ENCODE results near the gene GIT2.
A peak's percentile ranks its signal among the peaks of the same experiment; 100 is the strongest.
"Not testable (repeated sequence)": the region's sequence is repeated elsewhere in the genome, so short reads cannot be mapped to it uniquely, and the experiment has no call there.

The GIT2 gene

GRCh38 chr12:109916045-109916444 lies 80.1 kb downstream of the GIT2 start:
- no peak for DNase-seq

DNA sequence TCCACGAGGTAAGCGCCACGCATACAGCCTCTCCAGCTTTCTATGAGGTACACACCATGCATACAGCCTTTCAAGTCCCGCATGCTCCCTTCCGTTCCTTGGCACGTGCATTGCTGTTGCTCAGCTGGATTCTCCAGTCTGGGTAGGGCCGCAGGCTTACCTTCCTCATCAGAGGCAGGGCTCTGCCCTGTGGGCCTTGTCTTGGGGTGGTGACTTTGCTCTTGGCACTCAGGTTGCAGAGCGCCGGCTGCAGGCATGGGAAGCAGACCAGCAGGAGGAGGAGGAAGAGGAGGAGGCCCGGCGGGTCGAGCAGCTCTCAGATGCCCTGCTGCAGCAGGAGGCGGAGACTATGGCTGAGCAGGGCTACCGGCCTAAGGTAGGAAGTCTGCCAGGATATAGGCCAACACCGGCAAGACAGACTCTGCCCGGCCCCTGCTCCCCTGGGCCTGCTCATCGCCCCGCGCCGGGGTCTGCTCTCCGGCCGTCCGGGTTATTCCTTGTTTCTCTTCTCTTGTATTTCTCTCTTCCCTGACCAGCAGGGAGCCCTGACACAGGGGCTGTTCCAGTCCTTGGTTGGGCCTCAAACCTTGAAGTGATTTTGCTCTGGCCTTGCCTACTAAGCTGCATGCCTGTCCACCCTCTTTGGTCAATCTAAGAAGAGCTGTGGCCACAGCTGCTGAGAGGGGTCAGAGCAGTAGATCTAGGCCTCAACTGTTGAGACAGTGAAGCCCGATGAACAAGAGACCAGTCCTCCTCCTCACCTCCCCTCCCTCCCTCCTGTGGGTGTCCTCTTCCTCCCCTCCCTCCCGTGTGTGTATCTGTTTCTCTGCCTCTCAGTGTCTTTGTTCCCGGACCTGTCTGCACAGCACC lies 80.8 kb downstream of the GIT2 start:
- DNase-seq, result no peak

- DNase-seq, result no peak
These were observed 81.7 kb downstream of the GIT2 start for GRCh38 chr12:109914461-109914860.

DNA sequence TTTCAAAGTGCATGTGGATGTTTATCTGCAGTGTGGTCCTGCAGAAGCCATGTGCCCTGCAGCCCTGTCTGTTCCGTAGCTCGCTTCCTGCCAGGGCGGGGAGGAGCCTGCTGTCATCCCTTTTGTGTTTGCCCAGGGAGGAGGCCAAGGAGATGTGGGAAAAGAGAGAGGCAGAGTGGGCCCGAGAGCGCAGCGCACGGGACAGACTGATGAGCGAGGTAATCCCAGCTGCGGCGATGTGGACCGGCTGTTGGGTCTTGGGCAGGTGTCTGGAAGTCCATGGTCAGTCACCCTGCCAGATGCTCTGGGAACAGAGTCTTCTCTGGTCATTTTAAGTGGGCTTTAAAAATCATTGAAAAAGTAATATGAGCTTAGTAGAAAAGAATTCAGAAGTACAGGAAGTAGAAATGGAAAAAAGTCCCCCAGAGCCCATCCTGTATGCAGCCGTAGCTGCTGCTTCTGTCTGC lies 83.3 kb downstream of the GIT2 start:
- DNase-seq, result no peak

- no peak for DNase-seq
These were observed 85.2 kb downstream of the GIT2 start for GRCh38 chr12:109910969-109911348.

DNA sequence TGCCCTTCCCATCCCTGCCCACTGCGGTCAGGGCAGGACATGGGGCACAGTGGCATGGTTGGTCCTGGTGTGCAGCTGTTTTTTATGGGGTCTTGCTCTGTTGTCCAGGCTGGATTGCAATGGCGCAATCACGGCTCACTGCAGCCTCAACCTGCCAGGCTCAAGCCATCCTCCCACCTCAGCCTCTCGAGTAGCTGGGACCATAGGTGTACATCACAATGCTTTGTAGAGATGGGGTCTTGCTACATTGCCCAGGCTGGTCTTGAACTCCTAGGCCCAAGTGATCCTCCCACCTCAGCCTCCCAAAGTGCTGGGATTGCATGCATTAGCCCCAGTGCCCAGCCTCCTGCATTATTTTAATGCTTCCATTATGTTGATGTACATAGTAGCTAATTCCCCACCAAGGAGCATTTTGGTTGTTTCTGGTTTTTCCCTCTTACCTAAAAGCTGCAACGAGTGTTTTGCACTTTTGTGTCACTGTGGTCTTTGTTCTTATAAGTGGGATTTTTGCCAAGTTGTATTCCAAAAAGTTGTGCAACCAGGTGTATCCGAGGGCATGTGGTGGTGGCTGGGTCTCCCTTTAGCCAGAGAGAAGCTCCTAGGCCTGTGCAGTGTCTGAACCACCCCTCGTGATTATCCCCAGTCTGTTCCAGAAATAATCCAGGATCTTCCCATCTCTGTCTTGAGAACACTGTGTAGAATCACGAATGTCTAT lies 85.8 kb downstream of the GIT2 start:
- no peak for DNase-seq

- no peak for DNase-seq
These were observed 90.9 kb downstream of the GIT2 start for GRCh38 chr12:109905301-109905700.

GRCh38 chr12:109902891-109903418 lies 93.2 kb downstream of the GIT2 start:
- no peak for DNase-seq

- DNase-seq, result no peak
These were observed 95.2 kb downstream of the GIT2 start for GRCh38 chr12:109900752-109901580.

GRCh38 chr12:109899783-109900751 lies 96.1 kb downstream of the GIT2 start, which contains the start of gene TCHP:
Gene TCHP (plus strand): TSS chr12:109900274. CDS start chr12:109903027, 2,753 bp downstream.
- DNase-seq, result peak; percentile 66

DNA sequence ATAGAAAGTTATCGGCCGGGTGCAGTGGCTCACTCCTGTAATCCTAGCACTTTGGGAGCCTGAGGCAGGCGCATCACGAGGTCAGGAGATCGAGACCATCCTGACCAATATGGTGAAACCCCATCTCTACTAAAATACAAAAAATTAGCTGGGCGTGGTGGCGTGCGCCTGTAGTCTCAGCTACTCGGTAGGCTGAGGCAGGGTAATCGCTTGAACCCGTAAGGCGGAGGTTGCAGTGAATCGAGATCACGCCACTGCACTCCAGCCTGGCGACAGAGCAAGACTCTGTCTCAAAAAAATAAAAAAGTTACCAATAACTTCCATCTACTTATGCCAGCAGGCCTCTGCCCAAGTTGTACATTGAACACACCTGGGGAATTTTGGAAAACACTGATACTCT lies 96.8 kb downstream of the GIT2 start:
- DNase-seq, result not testable (repeated sequence)

- DNase-seq, result no peak
These were observed 99.1 kb downstream of the GIT2 start for GRCh38 chr12:109897029-109897428.

DNA sequence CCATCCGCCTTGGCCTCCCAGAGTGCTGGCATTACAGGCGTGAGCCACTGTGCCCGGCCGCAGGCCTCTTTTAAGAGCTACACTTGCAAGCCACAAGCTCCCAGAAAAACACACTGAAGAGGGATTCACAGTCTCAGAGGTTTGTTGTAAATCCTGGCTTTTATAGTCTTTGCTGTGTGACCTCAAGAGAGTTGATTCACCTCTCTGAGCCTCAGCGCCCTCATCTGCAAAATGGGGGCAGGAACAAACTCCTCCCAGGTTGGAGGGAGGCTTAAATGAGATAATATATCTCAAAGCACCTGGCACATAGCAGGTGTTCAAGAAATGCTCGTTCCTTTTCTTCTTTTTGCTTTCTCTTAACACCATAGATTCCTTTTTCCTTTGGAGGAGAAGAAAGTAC lies 100.0 kb downstream of the GIT2 start:
- DNase-seq, result no peak

DNA sequence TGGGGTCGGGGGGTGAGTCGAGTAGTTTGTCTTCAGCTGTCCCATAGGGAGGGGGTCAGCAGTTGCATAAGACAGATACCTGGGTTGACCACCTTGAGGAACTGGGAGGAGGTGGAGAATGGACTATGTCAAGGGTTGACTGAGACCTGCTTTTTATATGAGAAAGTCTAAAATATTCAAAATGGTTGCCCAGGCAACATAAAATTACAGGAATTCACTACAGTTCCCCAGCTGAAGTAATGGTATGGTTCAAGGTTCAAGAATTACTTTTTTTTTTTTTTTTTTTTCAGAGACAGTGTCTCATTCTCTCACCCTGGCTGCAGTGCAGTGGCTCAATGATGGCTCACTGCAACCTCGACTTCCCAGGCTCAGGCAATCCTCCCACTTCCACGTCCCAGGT lies 101.2 kb downstream of the GIT2 start:
- no peak for DNase-seq

GRCh38 chr12:109893261-109893995 lies 102.7 kb downstream of the GIT2 start:
- DNase-seq, result no peak

DNA sequence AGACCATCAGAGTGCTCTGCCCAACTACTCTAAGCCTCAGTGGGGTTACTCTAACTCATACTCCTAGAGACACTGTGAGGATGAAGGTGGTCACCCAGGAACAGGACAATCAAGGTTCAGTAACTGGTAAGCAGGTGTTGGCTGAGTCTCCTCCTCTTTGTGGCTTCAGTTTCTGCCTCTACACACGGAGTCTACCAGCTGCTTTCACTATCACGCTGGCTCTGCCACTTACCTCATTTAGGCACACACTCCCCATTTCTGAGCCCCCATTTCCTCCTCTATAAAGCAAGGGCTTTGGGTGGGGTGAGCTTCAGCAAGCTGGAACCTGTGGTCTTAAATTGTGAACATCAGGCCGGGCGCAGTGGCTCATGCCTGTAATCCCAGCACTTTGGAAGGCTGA lies 103.4 kb downstream of the GIT2 start:
- DNase-seq, result peak; percentile 21

GRCh38 chr12:109892165-109892715 lies 103.9 kb downstream of the GIT2 start:
- DNase-seq, result no peak

GRCh38 chr12:109891731-109892130 lies 104.4 kb downstream of the GIT2 start:
- not testable (repeated sequence) for DNase-seq

- DNase-seq, result no peak
These were observed 105.5 kb downstream of the GIT2 start for GRCh38 chr12:109890620-109891170.

All from activated gamma-delta T cell treated with Interleukin-2 at 50 U/mL for 16 hours (primary cell).